Measurements from ENCODE around the gene TEAD1.

DNA sequence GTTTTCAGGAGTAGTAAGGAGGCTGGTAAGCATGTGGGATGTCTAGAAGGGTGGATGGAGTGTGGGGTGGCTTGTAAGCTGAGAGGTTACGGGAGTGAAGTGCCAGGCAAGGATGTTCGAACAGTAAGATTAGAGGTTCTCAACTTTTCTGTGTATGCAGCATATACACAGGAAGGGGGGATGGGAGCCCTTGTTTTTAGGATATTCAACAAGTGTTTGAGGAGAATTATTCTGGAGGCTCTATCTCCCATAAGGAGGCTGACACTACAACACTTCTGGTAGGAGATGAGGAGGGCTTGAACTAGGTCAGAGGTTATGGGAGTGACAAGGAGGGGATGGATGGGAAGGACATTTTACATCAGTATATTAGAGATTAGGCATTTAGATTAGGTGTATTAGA lies 109.5 kb downstream of the TEAD1 start:
- TF ChIP-seq POLR2AphosphoS5 (IDR thresholded peaks at IDR 0.05; ENCODE audit: low read depth) (no peak), SPI1 (IDR thresholded peaks at IDR 0.05; ENCODE audit: borderline replicate concordance, low read depth) (no peak), GABPA (IDR thresholded peaks at IDR 0.05; ENCODE audit: low read depth) (no peak)
- TF ChIP-seq, protein P1, sequence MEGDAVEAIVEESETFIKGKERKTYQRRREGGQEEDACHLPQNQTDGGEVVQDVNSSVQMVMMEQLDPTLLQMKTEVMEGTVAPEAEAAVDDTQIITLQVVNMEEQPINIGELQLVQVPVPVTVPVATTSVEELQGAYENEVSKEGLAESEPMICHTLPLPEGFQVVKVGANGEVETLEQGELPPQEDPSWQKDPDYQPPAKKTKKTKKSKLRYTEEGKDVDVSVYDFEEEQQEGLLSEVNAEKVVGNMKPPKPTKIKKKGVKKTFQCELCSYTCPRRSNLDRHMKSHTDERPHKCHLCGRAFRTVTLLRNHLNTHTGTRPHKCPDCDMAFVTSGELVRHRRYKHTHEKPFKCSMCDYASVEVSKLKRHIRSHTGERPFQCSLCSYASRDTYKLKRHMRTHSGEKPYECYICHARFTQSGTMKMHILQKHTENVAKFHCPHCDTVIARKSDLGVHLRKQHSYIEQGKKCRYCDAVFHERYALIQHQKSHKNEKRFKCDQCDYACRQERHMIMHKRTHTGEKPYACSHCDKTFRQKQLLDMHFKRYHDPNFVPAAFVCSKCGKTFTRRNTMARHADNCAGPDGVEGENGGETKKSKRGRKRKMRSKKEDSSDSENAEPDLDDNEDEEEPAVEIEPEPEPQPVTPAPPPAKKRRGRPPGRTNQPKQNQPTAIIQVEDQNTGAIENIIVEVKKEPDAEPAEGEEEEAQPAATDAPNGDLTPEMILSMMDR (IDR thresholded peaks at IDR 0.05; ENCODE audit: insufficient read depth, low read length): no peak
- TF ChIP-seq, protein P2, sequence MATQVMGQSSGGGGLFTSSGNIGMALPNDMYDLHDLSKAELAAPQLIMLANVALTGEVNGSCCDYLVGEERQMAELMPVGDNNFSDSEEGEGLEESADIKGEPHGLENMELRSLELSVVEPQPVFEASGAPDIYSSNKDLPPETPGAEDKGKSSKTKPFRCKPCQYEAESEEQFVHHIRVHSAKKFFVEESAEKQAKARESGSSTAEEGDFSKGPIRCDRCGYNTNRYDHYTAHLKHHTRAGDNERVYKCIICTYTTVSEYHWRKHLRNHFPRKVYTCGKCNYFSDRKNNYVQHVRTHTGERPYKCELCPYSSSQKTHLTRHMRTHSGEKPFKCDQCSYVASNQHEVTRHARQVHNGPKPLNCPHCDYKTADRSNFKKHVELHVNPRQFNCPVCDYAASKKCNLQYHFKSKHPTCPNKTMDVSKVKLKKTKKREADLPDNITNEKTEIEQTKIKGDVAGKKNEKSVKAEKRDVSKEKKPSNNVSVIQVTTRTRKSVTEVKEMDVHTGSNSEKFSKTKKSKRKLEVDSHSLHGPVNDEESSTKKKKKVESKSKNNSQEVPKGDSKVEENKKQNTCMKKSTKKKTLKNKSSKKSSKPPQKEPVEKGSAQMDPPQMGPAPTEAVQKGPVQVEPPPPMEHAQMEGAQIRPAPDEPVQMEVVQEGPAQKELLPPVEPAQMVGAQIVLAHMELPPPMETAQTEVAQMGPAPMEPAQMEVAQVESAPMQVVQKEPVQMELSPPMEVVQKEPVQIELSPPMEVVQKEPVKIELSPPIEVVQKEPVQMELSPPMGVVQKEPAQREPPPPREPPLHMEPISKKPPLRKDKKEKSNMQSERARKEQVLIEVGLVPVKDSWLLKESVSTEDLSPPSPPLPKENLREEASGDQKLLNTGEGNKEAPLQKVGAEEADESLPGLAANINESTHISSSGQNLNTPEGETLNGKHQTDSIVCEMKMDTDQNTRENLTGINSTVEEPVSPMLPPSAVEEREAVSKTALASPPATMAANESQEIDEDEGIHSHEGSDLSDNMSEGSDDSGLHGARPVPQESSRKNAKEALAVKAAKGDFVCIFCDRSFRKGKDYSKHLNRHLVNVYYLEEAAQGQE (IDR thresholded peaks at IDR 0.05; ENCODE audit: insufficient replicate concordance, low read depth): no peak
